ENCODE data around the gene EVA1C.

GRCh38 chr21:32387151-32387550, 25.4 kb upstream of the EVA1C start:
- TF ChIP-seq CTCF (IDR thresholded peaks at IDR 0.05; ENCODE audit: extremely low read depth in 1 of 2, insufficient read depth in 1 of 2, low read depth in 1 of 2, low read length in 2 of 2): no peak
- TF ChIP-seq, protein P1, sequence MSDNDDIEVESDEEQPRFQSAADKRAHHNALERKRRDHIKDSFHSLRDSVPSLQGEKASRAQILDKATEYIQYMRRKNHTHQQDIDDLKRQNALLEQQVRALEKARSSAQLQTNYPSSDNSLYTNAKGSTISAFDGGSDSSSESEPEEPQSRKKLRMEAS (IDR thresholded peaks at IDR 0.05; ENCODE audit: insufficient read depth, insufficient read length): no peak
- no peak for TF ChIP-seq POLR2A (IDR thresholded peaks at IDR 0.05; ENCODE audit: low read depth, low read length)
- no peak for TF ChIP-seq JUN (IDR thresholded peaks at IDR 0.05; ENCODE audit: borderline replicate concordance, insufficient read depth, insufficient read length, low read depth)

All from endothelial cell of umbilical vein (primary cell).